Esophagus muscularis mucosa (tissue), 4 donors: ENCODE results near the gene IGFBP7. TPM values are rescaled to one million over a fixed set of nuclear protein-coding genes. Genes with fewer than 3 reads are reported as not detected.

Source experiments
- DNase-seq: peaks from one replicate; pipeline ENCODE4 v3.0.0-alpha.2; 2017; ENCODE audit errors: extremely low spot score
- H3K27ac ChIP-seq, 4 donors: fragments of 200-600 bp; sonication (generic); replicated peaks in 1 of 4; 1 replicate in 3 of 4; 2 replicates in 1 of 4; pipeline ENCODE4 v1.5.1; 2016 to 2019; ENCODE audit warnings: mild to moderate bottlenecking in 1 of 4
- H3K27me3 ChIP-seq, 4 donors: fragments of 200-600 bp; sonication (generic); one replicate each; pipeline versions ENCODE4 v1.5.1 to v1.6.0; 2016 to 2019
- H3K36me3 ChIP-seq, 4 donors: fragments of 200-600 bp; sonication (generic); one replicate each; pipeline ENCODE4 v1.5.1; 2016 to 2019
- H3K4me1 ChIP-seq, 4 donors: fragments of 200-600 bp; sonication (generic); one replicate each; pipeline ENCODE4 v1.5.1; 2016 to 2019
- H3K4me3 ChIP-seq, 4 donors: fragments of 200-600 bp; sonication (generic); 1 replicate in 2 of 4; 2 replicates in 2 of 4; pipeline ENCODE4 v1.5.1; 2016 to 2019; ENCODE audit warnings: mild to moderate bottlenecking in 4 of 4, moderate library complexity in 1 of 4
- H3K9me3 ChIP-seq, 4 donors: fragments of 200-600 bp; sonication (generic); 1 replicate in 3 of 4; 2 replicates in 1 of 4; pipeline ENCODE4 v1.5.1; 2016 to 2019
- CTCF ChIP-seq, 3 experiments: fragments of 200-600 bp in 2 of 3; fragments of 450-650 bp in 1 of 3; sonication (generic) in 2 of 3; IDR thresholded peaks; one replicate each; pipeline ENCODE4 v1.5.1; 2017 to 2019; ENCODE audit warnings: antibody characterized with exemption in 3 of 3, mild to moderate bottlenecking in 2 of 3, moderate library complexity in 1 of 3
- EP300 ChIP-seq: sonication (generic); formaldehyde crosslinking; IDR thresholded peaks from one replicate; pipeline ENCODE4 v1.6.1; 2017; ENCODE audit warnings: antibody characterized with exemption
- POLR2A ChIP-seq: fragments of 450-650 bp; IDR thresholded peaks from one replicate; pipeline ENCODE4 v1.6.1; 2017; ENCODE audit warnings: antibody characterized with exemption, moderate library complexity, mild to moderate bottlenecking, low read depth
- POLR2AphosphoS5 ChIP-seq, 2 donors: sonication (generic); formaldehyde crosslinking; IDR thresholded peaks; one replicate each; pipeline ENCODE4 v1.6.1; 2017; ENCODE audit warnings: antibody characterized with exemption in 2 of 2
- WGBS: methylation state at CpG from one replicate; pipeline ENCODE4 v1.1.5; 2018; 5-methylcytosine and 5-hydroxymethylcytosine counted together
- intact Hi-C: fragments of 100-400 bp; cut with DNase I; formaldehyde crosslinking; loops from one replicate; pipeline ENCODE4 v1.15.1; 2023
- total RNA-seq, 4 donors: library from RNA; depleted of rRNA; stranded (reverse); fragments of >200 nt; gene quantifications; one replicate each; pipeline versions ENCODE4 v1.1.0 to v1.2.1, GENCODE V29; 2016

IGFBP7 gene
- total RNA-seq, 4 donors from 2014 or later, result 712 to 1,070 (median 762) TPM

DNA sequence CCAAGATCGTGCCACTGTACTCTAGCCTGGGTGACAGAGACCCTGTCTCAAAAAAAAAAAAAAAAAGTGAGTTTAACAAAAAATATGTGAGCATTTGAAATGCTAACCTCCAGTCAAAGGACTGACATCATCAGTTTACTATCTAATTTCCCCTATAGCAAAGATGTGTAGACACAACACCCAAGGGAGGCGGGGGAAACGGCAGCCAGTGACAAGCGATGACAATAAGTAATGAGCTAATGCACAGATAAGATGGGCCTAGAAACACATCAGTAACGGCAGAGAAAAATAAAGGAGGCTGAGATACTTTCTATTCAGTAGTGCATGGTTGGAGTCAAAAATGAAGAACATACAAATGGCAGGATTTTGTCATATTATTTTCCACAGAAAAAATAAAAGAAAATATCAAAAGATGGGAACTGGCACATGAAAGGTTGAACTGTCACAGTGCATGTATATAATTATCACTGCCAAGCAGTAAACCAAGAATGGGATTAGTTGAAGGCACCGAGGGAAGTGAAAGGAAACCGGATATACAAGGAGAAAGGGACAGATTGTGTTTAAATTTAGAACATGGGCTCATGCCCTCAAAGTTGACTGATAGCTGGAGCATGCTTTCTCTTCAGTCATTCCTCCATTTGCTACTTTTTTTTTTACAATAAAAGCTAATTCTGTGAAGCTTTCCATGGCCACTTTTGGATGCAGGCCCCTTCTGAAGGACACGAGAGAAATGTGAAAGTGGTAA is 41.8 kb downstream of the IGFBP7 start:
- WGBS, result 63% methylated on average over 8 of the region's 8 CpGs
- H3K4me3 ChIP-seq, result no peak overlapping the region
- peak overlapping the region; percentile 39 to 58 (median 42) for H3K27ac ChIP-seq
- H3K4me1 ChIP-seq, result peaks cover 62 to 78% (median 74%) of the 10 kb centered on the region in 4 donors
- TF ChIP-seq POLR2AphosphoS5 (IDR thresholded peaks at IDR 0.05) (no peak), EP300 (no peak), POLR2A (no peak), CTCF (IDR thresholded peaks at IDR 0.05) (no peak)
- intact Hi-C loops, result no loop called here
- no peak for DNase-seq
- H3K36me3 ChIP-seq, result peaks cover 0 to 7% (median 0%) of the 10 kb centered on the region in 4 donors
- H3K9me3 ChIP-seq, result no peaks in the 10 kb centered on the region
- H3K27me3 ChIP-seq, result no peaks in the 10 kb centered on the region

GRCh38 chr4:57065730-57066482 is 44.3 kb downstream of the IGFBP7 start:
- DNase-seq, result no peak
- TF ChIP-seq EP300 (no peak), POLR2AphosphoS5 (IDR thresholded peaks at IDR 0.05) (no peak), CTCF (IDR thresholded peaks at IDR 0.05) (no peak), POLR2A (no peak)
- Histone ChIP-seq H3K4me1 (peaks cover 73 to 91% (median 78%) of the 10 kb centered on the region in 4 donors), H3K4me3 (peak overlapping the region; percentile 11 to 27 (median 21)), H3K27ac (peak overlapping the region; percentile 67 to 82 (median 74)), H3K9me3 (no peaks in the 10 kb centered on the region), H3K27me3 (no peaks in the 10 kb centered on the region), H3K36me3 (peaks cover 0 to 7% (median 0%) of the 10 kb centered on the region in 4 donors)
- WGBS, result 65% methylated on average over 5 of the region's 5 CpGs
- intact Hi-C loops, result no loop called here

DNA sequence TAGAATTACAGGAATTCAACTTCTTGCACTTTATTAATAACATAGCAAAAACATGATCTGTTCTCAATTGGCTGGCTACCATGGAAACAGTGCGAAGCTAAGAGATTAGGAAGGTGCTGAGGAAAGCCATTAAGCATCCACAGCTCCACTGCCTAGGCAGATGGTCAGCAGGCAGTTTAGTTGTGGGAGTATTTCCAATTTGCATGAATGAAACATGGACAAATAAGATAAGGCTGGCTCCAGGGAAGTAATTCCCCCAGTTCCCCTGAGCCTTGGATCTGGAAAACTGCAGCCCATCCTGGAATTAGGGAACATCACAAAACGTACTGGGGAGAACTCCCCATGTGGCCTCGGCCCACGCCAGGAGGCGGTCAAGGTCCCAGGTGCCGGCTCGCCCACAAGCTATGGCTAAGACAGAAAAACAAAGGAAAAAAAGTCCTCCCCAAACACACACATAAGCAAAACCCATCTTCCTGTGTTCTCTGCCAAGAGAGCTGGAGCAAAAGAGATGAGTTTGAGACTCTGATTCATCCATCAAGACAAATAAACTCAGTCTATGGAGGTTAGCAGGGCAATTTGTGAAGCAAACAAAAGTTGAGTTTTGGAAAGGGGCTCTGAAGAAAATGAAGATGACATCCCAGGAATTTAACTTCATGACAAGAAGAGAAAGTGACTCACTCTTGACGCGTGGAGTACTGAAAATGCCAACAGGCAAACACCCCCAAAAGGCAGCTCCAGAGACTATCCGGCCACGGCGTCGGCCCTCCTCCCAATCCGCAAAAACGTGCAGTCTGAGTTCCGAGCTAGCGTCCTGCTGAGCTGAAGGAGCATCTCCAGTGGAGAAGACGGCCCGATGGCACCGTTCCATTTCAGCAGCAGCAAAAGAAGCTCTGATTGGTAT is 45.1 kb downstream of the IGFBP7 start:
- Histone ChIP-seq H3K9me3 (no peaks in the 10 kb centered on the region), H3K4me1 (peaks cover 75 to 91% (median 81%) of the 10 kb centered on the region in 4 donors), H3K36me3 (peaks cover 0 to 7% (median 0%) of the 10 kb centered on the region in 4 donors), H3K27ac (peak overlapping the region; percentile 67 to 82 (median 74)), H3K27me3 (no peaks in the 10 kb centered on the region), H3K4me3 (peak overlapping the region; percentile 11 to 27 (median 21))
- TF ChIP-seq POLR2A (no peak), CTCF (IDR thresholded peaks at IDR 0.05) (no peak), POLR2AphosphoS5 (IDR thresholded peaks at IDR 0.05) (peak; percentile 34 to 50), EP300 (no peak)
- intact Hi-C loops, result no loop called here
- WGBS, result 18% methylated on average over 20 of the region's 20 CpGs
- DNase-seq, result no peak

GRCh38 chr4:57064120-57064519 is 46.1 kb downstream of the IGFBP7 start:
- TF ChIP-seq POLR2AphosphoS5 (IDR thresholded peaks at IDR 0.05), result no peak
- TF ChIP-seq CTCF (IDR thresholded peaks at IDR 0.05), result no peak
- no peak for TF ChIP-seq POLR2A
- TF ChIP-seq EP300, result no peak
- no peak for DNase-seq
- Histone ChIP-seq H3K9me3 (no peaks in the 10 kb centered on the region), H3K4me3 (no peak overlapping the region), H3K4me1 (peaks cover 71 to 87% (median 78%) of the 10 kb centered on the region in 4 donors), H3K27ac (peak overlapping the region; percentile 67 to 82 (median 74)), H3K36me3 (peaks cover 0 to 7% (median 0%) of the 10 kb centered on the region in 4 donors), H3K27me3 (no peaks in the 10 kb centered on the region)
- 71% methylated on average over 2 of the region's 2 CpGs for WGBS
- intact Hi-C loops, result no loop called here
